IPS-18a (cell line): ENCODE results near the gene TCEANC2.
"Not testable (repeated sequence)": the region's sequence is repeated elsewhere in the genome, so short reads cannot be mapped to it uniquely, and the experiment has no call there.

ENCODE experiments used
- H3K27ac ChIP-seq: one replicate; pipeline ENCODE4 v1.5.1; 2013; ENCODE audit warnings: low read length
- H3K27me3 ChIP-seq: one replicate; pipeline ENCODE4 v1.6.1; 2013; ENCODE audit warnings: mild to moderate bottlenecking, low read length; ENCODE audit not compliant: control insufficient read depth, insufficient read depth
- H3K36me3 ChIP-seq: one replicate; pipeline ENCODE4 v1.6.1; 2013; ENCODE audit warnings: low read depth, low read length; ENCODE audit not compliant: control insufficient read depth
- H3K4me1 ChIP-seq: one replicate; pipeline ENCODE4 v1.6.1; 2013; ENCODE audit warnings: low read depth, low read length; ENCODE audit not compliant: control insufficient read depth
- H3K4me3 ChIP-seq: one replicate; pipeline ENCODE4 v1.5.1; 2013; ENCODE audit warnings: low read length
- H3K9ac ChIP-seq: one replicate; pipeline ENCODE4 v1.6.1; 2013; ENCODE audit warnings: mild to moderate bottlenecking, low read length, moderate library complexity
- H3K9me3 ChIP-seq: one replicate; pipeline ENCODE4 v1.6.1; 2013; ENCODE audit warnings: low read depth, low read length; ENCODE audit not compliant: control insufficient read depth

TCEANC2 gene

DNA sequence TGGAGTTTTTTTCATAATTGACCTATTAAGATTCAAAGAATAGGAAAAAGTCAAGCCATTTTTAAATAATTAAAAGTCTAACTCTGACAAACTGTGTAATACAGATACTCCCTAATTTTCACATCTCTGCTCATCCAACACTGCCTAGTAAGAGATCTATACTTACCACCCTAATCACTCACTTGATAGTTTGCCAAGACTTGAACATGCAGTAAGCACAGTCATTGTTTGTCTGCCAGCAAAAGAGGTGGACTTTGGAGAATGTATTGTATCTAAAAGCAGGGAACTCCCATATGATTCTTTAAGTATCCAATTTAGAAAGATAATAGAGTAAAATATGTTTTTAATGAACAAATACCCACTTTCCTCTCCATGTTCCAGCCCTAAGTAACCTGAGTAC lies 15.9 kb upstream of the TCEANC2 start:
- H3K9ac ChIP-seq, result no peak overlapping the region
- peaks cover 56% of the 10 kb centered on the region for H3K36me3 ChIP-seq
- H3K4me3 ChIP-seq, result no peak overlapping the region
- no peaks in the 10 kb centered on the region for H3K4me1 ChIP-seq
- no peak overlapping the region for H3K27ac ChIP-seq
- no peaks in the 10 kb centered on the region for H3K9me3 ChIP-seq
- no peaks in the 10 kb centered on the region for H3K27me3 ChIP-seq

DNA sequence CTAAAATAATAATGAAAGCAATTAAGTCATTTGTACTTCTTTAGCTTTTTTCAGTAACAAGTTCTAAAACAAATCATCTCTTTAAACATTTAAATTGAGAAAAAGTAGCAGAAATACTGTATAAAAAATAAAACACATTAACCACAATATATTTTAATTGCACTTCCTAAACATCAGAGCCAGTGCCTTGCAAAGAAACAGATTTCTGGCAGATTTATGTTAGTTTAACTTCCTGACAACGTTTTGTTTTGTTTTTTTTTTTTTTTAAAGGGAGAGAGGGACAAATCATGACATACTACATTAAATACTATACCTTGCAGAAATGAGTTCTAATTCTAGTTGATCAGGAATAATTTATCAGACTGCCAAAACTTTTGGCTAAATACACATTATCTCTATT lies 11.6 kb upstream of the TCEANC2 start:
- no peaks in the 10 kb centered on the region for H3K9me3 ChIP-seq
- H3K9ac ChIP-seq, result no peak overlapping the region
- no peak overlapping the region for H3K4me3 ChIP-seq
- H3K27me3 ChIP-seq, result no peaks in the 10 kb centered on the region
- no peaks in the 10 kb centered on the region for H3K4me1 ChIP-seq
- H3K36me3 ChIP-seq, result peaks cover 48% of the 10 kb centered on the region
- no peak overlapping the region for H3K27ac ChIP-seq

DNA sequence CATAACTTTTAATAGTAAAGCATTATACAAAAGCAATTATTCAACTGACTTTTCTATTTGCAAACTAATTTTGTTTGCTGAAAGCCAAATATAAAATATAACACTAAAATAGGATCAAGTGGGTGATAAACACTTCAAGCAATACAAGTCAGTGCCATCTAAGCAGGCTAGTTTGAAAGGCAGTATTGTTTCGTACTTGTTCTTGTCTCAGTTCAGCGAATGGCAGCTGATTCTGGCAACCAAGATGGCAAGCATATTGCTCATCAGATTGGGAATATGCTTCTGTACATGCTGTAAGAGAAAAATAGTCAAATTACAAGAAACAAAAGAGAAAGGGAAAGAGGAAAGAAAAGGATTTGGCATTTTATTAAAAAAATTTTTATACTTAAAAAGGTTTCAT lies 7.9 kb upstream of the TCEANC2 start:
- H3K27ac ChIP-seq, result no peak overlapping the region
- H3K36me3 ChIP-seq, result peaks cover 31% of the 10 kb centered on the region
- H3K9me3 ChIP-seq, result no peaks in the 10 kb centered on the region
- no peaks in the 10 kb centered on the region for H3K4me1 ChIP-seq
- H3K4me3 ChIP-seq, result no peak overlapping the region
- H3K27me3 ChIP-seq, result no peaks in the 10 kb centered on the region
- no peak overlapping the region for H3K9ac ChIP-seq

DNA sequence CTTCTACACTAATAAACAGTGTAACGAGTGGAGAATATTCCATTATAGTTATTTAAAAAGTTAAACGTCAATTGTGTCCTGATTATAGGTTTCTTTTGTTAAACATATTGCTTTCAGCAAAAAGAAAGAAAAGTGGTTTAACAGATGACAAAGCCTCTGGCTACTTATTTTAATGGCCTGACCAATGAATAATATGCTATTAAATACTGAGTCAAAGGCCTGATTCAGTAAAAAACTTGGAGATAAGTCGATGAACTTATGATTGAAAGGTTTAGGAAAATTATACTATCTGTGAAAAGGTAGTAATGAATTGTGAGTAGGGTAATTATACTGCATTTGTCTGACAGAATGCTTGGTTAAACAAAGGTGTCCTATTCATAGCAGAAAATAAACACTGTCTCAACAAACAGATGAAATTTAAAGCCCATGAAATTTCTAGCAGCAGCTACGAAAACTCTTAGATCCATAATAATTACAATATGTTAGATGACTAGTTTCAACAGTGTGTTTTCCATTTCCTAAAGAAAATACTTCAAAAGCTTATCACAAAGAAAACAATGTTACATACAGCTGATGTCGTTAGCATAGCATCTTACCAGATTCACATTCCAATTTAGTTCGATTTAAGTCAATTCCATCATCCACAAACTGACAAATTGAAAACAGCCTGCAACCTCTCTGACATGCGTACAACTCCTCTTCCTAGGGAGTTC lies 6.6 kb upstream of the TCEANC2 start:
- Histone ChIP-seq H3K36me3 (peaks cover 17% of the 10 kb centered on the region), H3K9me3 (no peaks in the 10 kb centered on the region), H3K4me1 (peaks cover 5% of the 10 kb centered on the region), H3K27me3 (no peaks in the 10 kb centered on the region), H3K9ac (no peak overlapping the region), H3K4me3 (no peak overlapping the region), H3K27ac (no peak overlapping the region)

DNA sequence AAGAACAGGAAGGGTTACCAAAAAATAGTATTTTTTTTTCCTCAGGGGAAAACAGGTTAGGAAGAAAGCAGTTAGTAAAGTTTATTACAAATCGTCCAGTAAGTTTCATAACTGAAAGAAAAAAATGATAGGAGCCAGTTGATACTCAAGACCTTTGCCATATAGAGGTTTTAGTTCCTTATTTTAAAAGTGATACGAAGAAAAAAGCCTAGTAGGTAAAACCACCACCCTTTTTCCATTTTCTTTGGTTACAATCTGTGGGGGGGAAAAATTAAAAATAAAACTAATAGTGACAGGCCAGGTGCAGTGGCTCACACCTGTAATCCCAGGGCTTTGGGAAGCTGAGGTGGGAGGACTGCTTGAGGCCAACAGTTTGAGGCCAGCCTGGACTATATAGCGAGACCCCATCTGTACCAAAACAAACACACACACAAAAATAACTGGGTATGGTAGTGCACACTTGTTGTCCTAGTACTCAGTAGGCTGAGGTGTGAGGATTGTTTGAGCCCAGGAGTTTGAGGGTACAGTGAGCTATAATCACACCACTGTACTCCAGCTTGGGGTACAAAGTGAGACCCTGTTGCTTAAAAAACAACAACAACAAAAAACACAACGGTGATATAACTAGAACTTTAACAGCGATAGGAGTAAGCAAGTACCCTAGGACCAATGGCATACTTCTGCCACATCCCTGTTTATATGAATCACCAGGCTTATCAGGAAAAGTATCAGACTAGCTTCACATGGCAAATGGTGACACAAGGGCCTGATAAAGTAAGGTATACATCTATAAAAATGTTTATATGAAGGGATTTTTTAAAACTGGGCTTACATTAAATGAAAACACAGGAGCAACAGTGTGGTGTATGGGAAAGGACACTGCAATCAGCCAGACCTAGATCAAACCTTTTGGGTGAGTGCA lies 5.8 kb upstream of the TCEANC2 start:
- H3K9ac ChIP-seq, result no peak overlapping the region
- no peak overlapping the region for H3K27ac ChIP-seq
- H3K36me3 ChIP-seq, result peaks cover 10% of the 10 kb centered on the region
- H3K9me3 ChIP-seq, result no peaks in the 10 kb centered on the region
- no peak overlapping the region for H3K4me3 ChIP-seq
- no peaks in the 10 kb centered on the region for H3K27me3 ChIP-seq
- H3K4me1 ChIP-seq, result peaks cover 8% of the 10 kb centered on the region

DNA sequence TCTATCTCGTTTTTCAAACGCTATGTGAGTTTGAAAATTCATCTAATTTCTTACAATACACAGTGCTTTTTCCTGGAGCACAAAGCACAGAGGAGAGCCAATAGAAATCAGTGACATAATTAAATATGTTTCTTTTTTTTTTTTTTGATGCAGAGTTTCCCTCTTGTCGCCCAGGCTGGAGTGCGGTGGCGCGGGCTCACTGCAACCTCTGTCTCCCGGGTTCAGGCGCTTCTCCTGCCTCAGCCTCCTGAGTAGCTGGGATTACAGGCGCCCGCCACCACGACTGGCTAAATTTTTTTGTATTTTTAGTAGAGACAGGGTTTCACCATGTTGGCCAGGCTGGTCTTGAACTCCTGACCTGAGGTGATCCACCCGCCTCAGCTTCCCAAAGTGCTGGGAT lies 3.0 kb upstream of the TCEANC2 start:
- H3K9me3 ChIP-seq, H3K9ac ChIP-seq, H3K36me3 ChIP-seq, H3K4me3 ChIP-seq, H3K27me3 ChIP-seq, H3K27ac ChIP-seq: not testable (repeated sequence)
- peaks cover 14% of the 10 kb centered on the region for H3K4me1 ChIP-seq

DNA sequence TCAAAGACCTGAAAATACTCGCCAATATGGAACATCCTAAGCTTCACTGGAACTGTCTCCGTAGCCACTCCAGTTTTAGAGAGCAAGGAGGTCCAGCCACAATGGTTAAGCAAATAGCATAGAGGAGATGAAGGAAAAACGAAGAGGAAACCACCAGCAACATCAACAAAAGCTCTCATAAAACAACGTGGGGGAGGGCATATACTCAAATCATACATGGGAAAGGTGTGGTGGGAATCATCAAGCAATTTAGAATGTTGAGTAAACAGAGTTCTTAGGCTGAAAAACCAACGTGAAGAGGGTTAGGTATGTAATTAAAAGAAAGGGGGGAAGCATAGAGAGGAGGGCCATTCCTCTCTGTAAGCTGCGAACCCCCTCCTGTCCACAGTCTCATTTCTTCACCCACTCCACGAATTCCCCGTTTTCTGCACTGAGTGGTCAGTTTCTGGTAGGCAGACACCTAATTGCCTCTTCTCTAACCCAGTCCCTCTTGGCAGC lies 1.4 kb upstream of the TCEANC2 start:
- Histone ChIP-seq H3K36me3 (no peaks in the 10 kb centered on the region), H3K27me3 (no peaks in the 10 kb centered on the region), H3K9me3 (no peaks in the 10 kb centered on the region), H3K4me1 (peaks cover 14% of the 10 kb centered on the region), H3K27ac (peak overlapping the region; percentile 47), H3K4me3 (peak overlapping the region; percentile 97), H3K9ac (peak overlapping the region; percentile 91)

DNA sequence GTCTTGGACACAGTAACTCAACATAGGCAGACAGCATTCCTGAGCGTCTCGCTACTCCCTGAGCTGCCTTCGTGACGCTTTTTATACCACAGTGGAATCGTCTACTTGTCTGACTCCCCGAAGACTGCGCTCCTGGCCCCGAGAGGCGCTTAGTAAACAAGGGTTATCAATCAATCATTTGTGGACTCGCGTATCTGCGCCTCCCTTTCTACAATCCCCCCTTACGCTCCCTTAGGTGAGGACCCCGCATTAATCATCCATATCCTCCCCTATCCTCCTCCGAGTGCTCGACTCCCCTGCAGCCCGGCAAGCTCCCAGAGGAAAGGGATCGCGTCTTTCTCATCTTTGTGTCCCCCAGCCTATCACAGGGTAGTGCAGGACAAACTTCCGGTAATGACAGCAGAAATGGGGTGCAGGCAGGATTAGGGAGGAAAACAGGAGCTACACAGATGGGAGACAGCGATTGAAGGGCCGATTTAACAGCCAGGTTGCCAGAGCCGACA lies 926 bp upstream of the TCEANC2 start:
- Histone ChIP-seq H3K4me1 (peaks cover 14% of the 10 kb centered on the region), H3K4me3 (peak overlapping the region; percentile 97), H3K9ac (peak overlapping the region; percentile 91), H3K27ac (peak overlapping the region; percentile 47), H3K36me3 (no peaks in the 10 kb centered on the region), H3K9me3 (no peaks in the 10 kb centered on the region), H3K27me3 (no peaks in the 10 kb centered on the region)

DNA sequence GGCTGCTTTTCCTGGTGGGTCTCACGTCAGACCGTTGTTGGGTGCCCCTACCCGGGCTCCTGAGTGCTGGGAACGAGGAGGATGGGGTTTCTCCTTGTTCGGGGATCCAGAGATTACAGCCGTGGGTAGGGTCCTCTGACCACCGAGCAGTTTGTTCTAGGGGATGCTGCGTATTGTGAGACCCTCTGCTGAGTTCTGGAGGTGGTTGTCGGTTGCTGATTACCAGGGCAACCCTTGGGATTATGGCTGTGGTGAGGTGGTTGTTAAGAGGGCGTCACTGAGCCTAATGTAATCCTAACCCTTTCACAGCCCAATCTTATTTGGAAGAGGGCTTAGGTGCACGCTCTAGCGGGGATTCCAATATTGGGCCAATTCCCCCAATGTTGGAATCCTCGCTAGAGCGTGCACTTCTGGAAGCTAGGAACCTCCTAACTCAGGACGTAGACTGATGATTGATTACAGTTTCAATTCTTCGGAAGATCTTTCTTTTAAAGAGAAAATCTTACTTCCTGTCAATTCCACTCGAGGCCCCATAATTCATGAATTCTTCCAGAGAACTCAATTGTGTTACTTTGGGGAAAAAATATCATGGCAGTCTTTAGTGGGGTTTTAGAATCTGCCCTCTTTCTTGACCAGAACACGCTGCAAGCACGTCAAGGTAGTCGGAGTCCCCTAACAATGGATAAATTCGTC lies 483 bp downstream of the TCEANC2 start:
- H3K9ac ChIP-seq, result peak overlapping the region; percentile 91
- H3K36me3 ChIP-seq, result no peaks in the 10 kb centered on the region
- H3K27ac ChIP-seq, result peak overlapping the region; percentile 76
- peak overlapping the region; percentile 97 for H3K4me3 ChIP-seq
- no peaks in the 10 kb centered on the region for H3K9me3 ChIP-seq
- H3K4me1 ChIP-seq, result peaks cover 14% of the 10 kb centered on the region
- H3K27me3 ChIP-seq, result no peaks in the 10 kb centered on the region

DNA sequence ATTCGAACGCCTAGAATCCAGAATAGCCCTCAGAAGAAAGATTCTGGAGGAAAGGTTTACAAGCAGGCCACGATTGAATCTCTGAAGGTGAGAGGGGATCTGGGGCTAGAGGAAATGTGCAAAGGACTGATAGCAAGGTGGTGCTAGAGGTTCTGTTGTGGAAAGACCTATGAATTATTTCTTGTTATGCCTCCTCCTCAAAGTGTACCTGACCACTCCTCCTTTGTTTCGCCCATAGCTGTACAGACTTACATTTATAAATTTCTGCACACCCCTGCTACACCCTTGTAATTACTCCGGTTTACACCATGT lies 986 bp downstream of the TCEANC2 start:
- no peaks in the 10 kb centered on the region for H3K9me3 ChIP-seq
- peaks cover 14% of the 10 kb centered on the region for H3K4me1 ChIP-seq
- no peaks in the 10 kb centered on the region for H3K36me3 ChIP-seq
- H3K4me3 ChIP-seq, result peak overlapping the region; percentile 97
- no peak overlapping the region for H3K9ac ChIP-seq
- H3K27ac ChIP-seq, result no peak overlapping the region
- H3K27me3 ChIP-seq, result no peaks in the 10 kb centered on the region

DNA sequence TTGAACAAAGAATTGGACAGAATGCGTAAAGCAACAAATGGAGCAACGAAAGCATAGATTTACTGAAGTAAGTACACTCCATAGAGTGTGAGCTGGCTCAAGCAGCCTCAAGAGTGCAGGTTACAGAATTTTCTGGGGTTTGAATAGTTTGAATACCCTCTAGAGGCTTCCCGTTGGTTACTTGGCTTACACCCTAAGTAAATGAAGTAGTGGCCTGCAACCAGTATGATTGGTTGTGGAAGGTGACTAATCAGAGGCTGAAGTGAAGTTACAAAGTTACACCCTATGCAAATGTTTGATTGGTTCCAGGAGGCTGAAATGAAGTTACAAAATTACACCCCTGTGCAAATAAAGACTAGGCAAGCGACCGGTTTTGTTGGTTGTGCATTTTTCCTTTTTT lies 10.9 kb downstream of the TCEANC2 start:
- H3K27me3 ChIP-seq, result no peaks in the 10 kb centered on the region
- H3K36me3 ChIP-seq, result no peaks in the 10 kb centered on the region
- no peak overlapping the region for H3K27ac ChIP-seq
- H3K9ac ChIP-seq, result no peak overlapping the region
- no peaks in the 10 kb centered on the region for H3K9me3 ChIP-seq
- no peak overlapping the region for H3K4me3 ChIP-seq
- H3K4me1 ChIP-seq, result no peaks in the 10 kb centered on the region
